Body of pancreas (tissue), 4 donors: Measurements from ENCODE around the gene NEURL4. TPM values are rescaled to one million over a fixed set of nuclear protein-coding genes. Genes with fewer than 3 reads are reported as not detected.

Source experiments
- ATAC-seq: fragments of 150-250 bp; one replicate; pipeline ENCODE4 v1.9.1; 2016
- DNase-seq, 4 donors: peaks; one replicate each; pipeline ENCODE4 v3.0.0-alpha.2; 2019
- H3K27ac ChIP-seq, 4 donors: fragments of 200-600 bp; sonication (generic); 1 replicate in 3 of 4; 2 replicates in 1 of 4; pipeline versions ENCODE4 v1.5.1 to v1.6.1; 2016 to 2019; ENCODE audit warnings: mild to moderate bottlenecking in 1 of 4, mixed read lengths in 1 of 4, moderate library complexity in 1 of 4
- H3K27me3 ChIP-seq, 2 donors: fragments of 200-600 bp; sonication (generic); one replicate each; pipeline ENCODE4 v1.6.0; 2016; ENCODE audit warnings: mild to moderate bottlenecking in 1 of 2
- H3K36me3 ChIP-seq, 2 donors: fragments of 200-600 bp; sonication (generic); replicated peaks in 1 of 2; 2 replicates each; pipeline ENCODE4 v1.5.1; 2016; ENCODE audit warnings: low read depth in 2 of 2; ENCODE audit not compliant: insufficient read depth in 1 of 2
- H3K4me1 ChIP-seq: fragments of 200-600 bp; sonication (generic); one replicate; pipeline ENCODE4 v1.6.0; 2016
- H3K4me3 ChIP-seq, 2 donors: fragments of 200-600 bp; sonication (generic); 1 replicate in 1 of 2; 2 replicates in 1 of 2; pipeline ENCODE4 v1.5.1; 2016 to 2019
- H3K9me3 ChIP-seq, 3 donors: fragments of 200-600 bp; sonication (generic); 1 replicate in 2 of 3; 2 replicates in 1 of 3; pipeline ENCODE4 v1.5.1; 2016
- CTCF ChIP-seq, 7 experiments: fragments of 450-650 bp in 4 of 7; fragments of 200-600 bp in 3 of 7; sonication (generic) in 3 of 7; IDR thresholded peaks; one replicate each; pipeline ENCODE4 v1.5.1; 2016 to 2019; ENCODE audit warnings: antibody characterized with exemption in 7 of 7
- POLR2A ChIP-seq, 3 donors: fragments of 450-650 bp; IDR thresholded peaks; one replicate each; pipeline ENCODE4 v1.6.1; 2016; ENCODE audit warnings: antibody characterized with exemption in 3 of 3, mild to moderate bottlenecking in 2 of 3
- WGBS, 2 donors: methylation state at CpG; one replicate each; pipeline ENCODE4 v1.1.5; 2017; 5-methylcytosine and 5-hydroxymethylcytosine counted together
- intact Hi-C: fragments of 100-400 bp; cut with DNase I; formaldehyde crosslinking; loops from one replicate; pipeline ENCODE4 v1.15.1; 2023
- total RNA-seq, 2 donors: library from RNA; depleted of rRNA; stranded (reverse); fragments of >200 nt; gene quantifications; one replicate each; pipeline ENCODE4 v1.1.0, GENCODE V29; 2016

The NEURL4 gene
- total RNA-seq, 2 donors from 2014 or later, result 28.8 to 41.2 TPM

- Histone ChIP-seq H3K4me1 (no peaks in the 10 kb centered on the region), H3K27me3 (no peaks in the 10 kb centered on the region), H3K36me3 (peaks cover 0 to 31% of the 10 kb centered on the region in 2 donors), H3K9me3 (no peaks in the 10 kb centered on the region), H3K27ac (no peak overlapping the region), H3K4me3 (no peak overlapping the region)
- DNase-seq (no peak), ATAC-seq (no peak)
- WGBS, 2 donors, result 91% methylated on average over 15 of the region's 15 CpGs
- TF ChIP-seq CTCF (IDR thresholded peaks at IDR 0.05), result no peak
- TF ChIP-seq POLR2A (IDR thresholded peaks at IDR 0.05), result no peak
- intact Hi-C loops, result no loop called here
These were observed 7.7 kb downstream of the NEURL4 start for GRCh38 chr17:7321466-7321865.

- no peaks in the 10 kb centered on the region for H3K27me3 ChIP-seq
- H3K4me3 ChIP-seq, result no peak overlapping the region
- ATAC-seq (no peak), DNase-seq (no peak)
- no peaks in the 10 kb centered on the region for H3K9me3 ChIP-seq
- H3K36me3 ChIP-seq, result peaks cover 0 to 29% of the 10 kb centered on the region in 2 donors
- WGBS, 2 donors, result 87 to 93% methylated on average over 3 to 13 of the region's 13 CpGs
- TF ChIP-seq CTCF (IDR thresholded peaks at IDR 0.05) (no peak), POLR2A (IDR thresholded peaks at IDR 0.05) (no peak)
- H3K4me1 ChIP-seq, result peaks cover 24% of the 10 kb centered on the region
- H3K27ac ChIP-seq, result no peak overlapping the region
- intact Hi-C loops, result no loop called here
These were observed 10.8 kb downstream of the NEURL4 start for GRCh38 chr17:7318121-7318860.

- DNase-seq (no peak), ATAC-seq (no peak)
- peaks cover 0 to 32% of the 10 kb centered on the region in 2 donors for H3K36me3 ChIP-seq
- TF ChIP-seq POLR2A (IDR thresholded peaks at IDR 0.05) (no peak), CTCF (IDR thresholded peaks at IDR 0.05) (no peak)
- intact Hi-C loops, result no loop called here
- WGBS, 2 donors, result 88 to 90% methylated on average over 16 of the region's 16 CpGs
- H3K4me1 ChIP-seq, result peaks cover 34% of the 10 kb centered on the region
- H3K4me3 ChIP-seq, result no peak overlapping the region
- H3K27me3 ChIP-seq, result no peaks in the 10 kb centered on the region
- no peaks in the 10 kb centered on the region for H3K9me3 ChIP-seq
- no peak overlapping the region for H3K27ac ChIP-seq
These were observed 11.9 kb downstream of the NEURL4 start for GRCh38 chr17:7317161-7317803.

- peak; percentile 50 to 65 (median 57) for DNase-seq
- TF ChIP-seq CTCF (IDR thresholded peaks at IDR 0.05) (no peak), POLR2A (IDR thresholded peaks at IDR 0.05) (peak in 2 of 3 donors; percentile 36 to 39)
- no peaks in the 10 kb centered on the region for H3K27me3 ChIP-seq
- ATAC-seq, result peak; percentile 5
- intact Hi-C loops, result no loop called here
- H3K4me3 ChIP-seq, result peak overlapping the region; percentile 86 to 91
- peaks cover 41% of the 10 kb centered on the region for H3K4me1 ChIP-seq
- 14 to 29% methylated on average over 16 to 30 of the region's 30 CpGs for WGBS, 2 donors
- H3K27ac ChIP-seq, result peak overlapping the region; percentile 88 to 97 (median 90)
- H3K9me3 ChIP-seq, result no peaks in the 10 kb centered on the region
- H3K36me3 ChIP-seq, result peaks cover 5 to 33% of the 10 kb centered on the region in 2 donors
These were observed 13.4 kb downstream of the NEURL4 start for GRCh38 chr17:7315570-7316235.
